Activated CD4-positive, alpha-beta memory T cell treated with anti-CD3 and anti-CD28 coated beads, Interleukin-2, amount 10 ng/mL, durations not matched to agents 7 days and 5 days (primary cell): ENCODE results near the gene CLECL1. TPM values are rescaled to one million over a fixed set of nuclear protein-coding genes. Genes with fewer than 3 reads are reported as not detected.

ENCODE experiments used
- CTCF ChIA-PET: fragments of 350-600 bp; sonication (Branson Sonifier 250); formaldehyde crosslinking; loops from one replicate; lab custom pipeline; 2021; ENCODE audit warnings: antibody characterized with exemption, inconsistent platforms; lab: Charles Lee
- POLR2A ChIA-PET: fragments of 350-600 bp; sonication (Branson Sonifier 250); formaldehyde crosslinking; loops from one replicate; lab custom pipeline; 2021; ENCODE audit warnings: antibody characterized with exemption; lab: Charles Lee
- DNase-seq: peaks from one replicate; pipeline ENCODE4 v3.0.0-alpha.2; 2020
- H3K27ac Mint-ChIP-seq: one replicate; pipeline ENCODE4 v1.8.0; 2021; ENCODE audit warnings: mild to moderate bottlenecking, mixed read lengths
- H3K27me3 Mint-ChIP-seq: one replicate; pipeline ENCODE4 v1.8.0; 2021; ENCODE audit warnings: mixed read lengths
- H3K36me3 Mint-ChIP-seq: one replicate; pipeline ENCODE4 v1.8.0; 2021; ENCODE audit warnings: low read depth, mixed read lengths
- H3K4me1 Mint-ChIP-seq: one replicate; pipeline ENCODE4 v1.8.0; 2021; ENCODE audit warnings: mixed read lengths
- H3K4me3 Mint-ChIP-seq: one replicate; pipeline ENCODE4 v1.8.0; 2021; ENCODE audit warnings: mild to moderate bottlenecking, mixed read lengths
- H3K9me3 Mint-ChIP-seq: one replicate; pipeline ENCODE4 v1.8.0; 2021; ENCODE audit warnings: mixed read lengths
- total RNA-seq, 2 experiments: library from RNA; stranded (reverse); gene quantifications; one replicate each; pipeline ENCODE4 v1.2.3, GENCODE V29; 2021

Gene CLECL1
- 10 to 100 TPM; 13.5 to 15.4 TPM for total RNA-seq

- no peak for DNase-seq
- Mint-ChIP-seq H3K4me1 (peaks cover 62% of the 10 kb centered on the region), H3K27ac (peak within 1 kb of the TSS; percentile 94), H3K27me3 (peaks cover 2% of the 10 kb centered on the region), H3K9me3 (peaks cover 3% of the 10 kb centered on the region), H3K4me3 (peak within 1 kb of the TSS; percentile 92), H3K36me3 (peaks cover 27% of the 10 kb centered on the region)
- CTCF ChIA-PET: interaction anchor here (2.4 kb wide), 1 partner anchor 10 kb away, joined by 13 read pairs; no protein-coding TSS in a partner anchor
- POLR2A ChIA-PET: interaction anchor here (1.0 to 5.3 kb wide), 10 partner anchors 9 to 136 kb away, joined by 3 to 67 read pairs (median 14); partner anchors contain the start of genes CD69, CLEC2B and CLEC2D
Measured at GRCh38 chr12:9732921-9733461, at the start of gene CLECL1. Gene CLECL1, minus strand, starts transcription at chr12:9733097.

GRCh38 chr12:9781360-9781759, 48.5 kb upstream of the CLECL1 start:
- H3K27me3 Mint-ChIP-seq: no peaks in the 10 kb centered on the region
- peaks cover 40% of the 10 kb centered on the region for H3K4me1 Mint-ChIP-seq
- H3K36me3 Mint-ChIP-seq: peaks cover 12% of the 10 kb centered on the region
- ChIA-PET CTCF (interaction anchor here (0.6 to 1.2 kb wide), 3 partner anchors 8 to 51 kb away, joined by 3 to 5 read pairs (median 3); no protein-coding TSS in a partner anchor), POLR2A (no interaction called here)
- no peak for DNase-seq
- H3K9me3 Mint-ChIP-seq: peaks cover 15% of the 10 kb centered on the region
- H3K27ac Mint-ChIP-seq: peak overlapping the region; percentile 17
- H3K4me3 Mint-ChIP-seq: no peak overlapping the region

GRCh38 chr12:9779209-9779608, 46.3 kb upstream of the CLECL1 start:
- Mint-ChIP-seq H3K4me1 (peaks cover 60% of the 10 kb centered on the region), H3K27me3 (no peaks in the 10 kb centered on the region), H3K36me3 (peaks cover 16% of the 10 kb centered on the region), H3K9me3 (peaks cover 15% of the 10 kb centered on the region), H3K4me3 (no peak overlapping the region), H3K27ac (no peak overlapping the region)
- POLR2A ChIA-PET: interaction anchor here (1.2 kb wide), 1 partner anchor 16 kb away, joined by 3 read pairs; no protein-coding TSS in a partner anchor
- CTCF ChIA-PET: interaction anchor here (0.7 to 1.4 kb wide), 3 partner anchors 16 to 36 kb away, joined by 3 to 5 read pairs (median 3); no protein-coding TSS in a partner anchor
- DNase-seq: no peak

- H3K4me1 Mint-ChIP-seq: peaks cover 84% of the 10 kb centered on the region
- no peaks in the 10 kb centered on the region for H3K27me3 Mint-ChIP-seq
- H3K9me3 Mint-ChIP-seq: peaks cover 12% of the 10 kb centered on the region
- H3K36me3 Mint-ChIP-seq: peaks cover 16% of the 10 kb centered on the region
- POLR2A ChIA-PET: interaction anchor here (1.7 to 12.8 kb wide), 3 partner anchors 8 to 20 kb away, joined by 3 to 196 read pairs (median 6); partner anchors contain the start of gene CD69
- no peak for DNase-seq
- no peak overlapping the region for H3K4me3 Mint-ChIP-seq
- peak overlapping the region; percentile 3 for H3K27ac Mint-ChIP-seq
- CTCF ChIA-PET: interaction anchor here (0.6 to 1.6 kb wide), 7 partner anchors 14 to 377 kb away, joined by 3 to 4 read pairs (median 3); no protein-coding TSS in a partner anchor
Measured at GRCh38 chr12:9776781-9777180, 43.9 kb upstream of the CLECL1 start.

- Mint-ChIP-seq H3K4me3 (peak overlapping the region; percentile 41), H3K27me3 (no peaks in the 10 kb centered on the region), H3K9me3 (no peaks in the 10 kb centered on the region), H3K27ac (peak overlapping the region; percentile 71), H3K36me3 (peaks cover 9% of the 10 kb centered on the region), H3K4me1 (peaks cover 83% of the 10 kb centered on the region)
- ChIA-PET POLR2A (interaction anchor here (0.9 to 12.8 kb wide), 6 partner anchors 17 to 103 kb away, joined by 3 to 196 read pairs (median 4); partner anchors contain the start of genes CD69 and CLEC2D), CTCF (interaction anchor here (0.8 to 1.5 kb wide), 5 partner anchors 8 to 65 kb away, joined by 3 to 6 read pairs (median 3); no protein-coding TSS in a partner anchor)
- DNase-seq: no peak
Measured at GRCh38 chr12:9773216-9773877, 40.5 kb upstream of the CLECL1 start.

- Mint-ChIP-seq H3K36me3 (peaks cover 41% of the 10 kb centered on the region), H3K9me3 (peaks cover 7% of the 10 kb centered on the region), H3K27ac (no peak overlapping the region), H3K27me3 (no peaks in the 10 kb centered on the region), H3K4me3 (no peak overlapping the region), H3K4me1 (peaks cover 54% of the 10 kb centered on the region)
- POLR2A ChIA-PET: interaction anchor here (0.7 to 17.4 kb wide), 8 partner anchors 9 to 113 kb away, joined by 3 to 812 read pairs (median 220); partner anchors contain the start of gene CLEC2B
- CTCF ChIA-PET: interaction anchor here (1.1 to 19.5 kb wide), 3 partner anchors 14 to 35 kb away, joined by 4 to 587 read pairs (median 93); no protein-coding TSS in a partner anchor
- DNase-seq: no peak
Measured at GRCh38 chr12:9763025-9763424, 30.1 kb upstream of the CLECL1 start.

GRCh38 chr12:9762369-9762768, 29.5 kb upstream of the CLECL1 start:
- Mint-ChIP-seq H3K4me3 (peak overlapping the region; percentile 46), H3K4me1 (peaks cover 49% of the 10 kb centered on the region), H3K9me3 (peaks cover 7% of the 10 kb centered on the region), H3K36me3 (peaks cover 47% of the 10 kb centered on the region), H3K27me3 (no peaks in the 10 kb centered on the region), H3K27ac (peak overlapping the region; percentile 86)
- DNase-seq: no peak
- POLR2A ChIA-PET: interaction anchor here (1.0 to 17.4 kb wide), 15 partner anchors 10 to 113 kb away, joined by 3 to 812 read pairs (median 107); partner anchors contain the start of genes CLEC2B, CLEC2D and CLECL1
- CTCF ChIA-PET: interaction anchor here (1.1 to 19.5 kb wide), 3 partner anchors 13 to 36 kb away, joined by 4 to 587 read pairs (median 93); no protein-coding TSS in a partner anchor

GRCh38 chr12:9761419-9761781, 28.5 kb upstream of the CLECL1 start:
- peaks cover 52% of the 10 kb centered on the region for H3K36me3 Mint-ChIP-seq
- peak overlapping the region; percentile 99 for H3K4me3 Mint-ChIP-seq
- peaks cover 7% of the 10 kb centered on the region for H3K9me3 Mint-ChIP-seq
- no peaks in the 10 kb centered on the region for H3K27me3 Mint-ChIP-seq
- no peak for DNase-seq
- POLR2A ChIA-PET: interaction anchor here (1.0 to 17.4 kb wide), 28 partner anchors 10 to 451 kb away, joined by 3 to 812 read pairs (median 7); partner anchors contain the start of genes CLEC2B, CLEC2D, CLECL1 and GABARAPL1
- H3K27ac Mint-ChIP-seq: peak overlapping the region; percentile 86
- CTCF ChIA-PET: interaction anchor here (0.6 to 19.5 kb wide), 4 partner anchors 12 to 37 kb away, joined by 3 to 587 read pairs (median 82); no protein-coding TSS in a partner anchor
- peaks cover 50% of the 10 kb centered on the region for H3K4me1 Mint-ChIP-seq

GRCh38 chr12:9760699-9761418, 28.0 kb upstream of the CLECL1 start, which contains the start of gene CD69:
Gene CD69, minus strand, starts transcription at chr12:9760901. Its CDS starts 81 bp downstream, at chr12:9760820.
- peaks cover 53% of the 10 kb centered on the region for H3K4me1 Mint-ChIP-seq

GRCh38 chr12:9760120-9760519, 27.2 kb upstream of the CLECL1 start:
- Mint-ChIP-seq H3K4me3 (peak overlapping the region; percentile 99), H3K9me3 (peaks cover 7% of the 10 kb centered on the region), H3K4me1 (peaks cover 52% of the 10 kb centered on the region), H3K36me3 (peaks cover 64% of the 10 kb centered on the region), H3K27me3 (no peaks in the 10 kb centered on the region), H3K27ac (peak overlapping the region; percentile 86)
- ChIA-PET POLR2A (interaction anchor here (0.7 to 17.4 kb wide), 27 partner anchors 9 to 852 kb away, joined by 3 to 812 read pairs (median 8); partner anchors contain the start of genes CLEC2B, CLEC2D, CLECL1 and GABARAPL1), CTCF (interaction anchor here (0.9 to 19.5 kb wide), 6 partner anchors 11 to 112 kb away, joined by 3 to 587 read pairs (median 37); no protein-coding TSS in a partner anchor)
- no peak for DNase-seq

More at GRCh38 chr12:9760699-9761418, 28.0 kb upstream of the CLECL1 start, which contains the start of gene CD69:
- Mint-ChIP-seq H3K27me3 (no peaks in the 10 kb centered on the region), H3K27ac (peak within 1 kb of the TSS; percentile 86), H3K9me3 (peaks cover 7% of the 10 kb centered on the region), H3K36me3 (peaks cover 57% of the 10 kb centered on the region), H3K4me3 (peak within 1 kb of the TSS; percentile 99)
- CTCF ChIA-PET: interaction anchor here (0.6 to 19.5 kb wide), 7 partner anchors 10 to 113 kb away, joined by 3 to 587 read pairs (median 3); no protein-coding TSS in a partner anchor
- POLR2A ChIA-PET: interaction anchor here (0.6 to 17.4 kb wide), 33 partner anchors 10 to 454 kb away, joined by 3 to 812 read pairs (median 5); partner anchors contain the start of genes CLEC2B, CLEC2D, CLECL1 and GABARAPL1
- DNase-seq: peak; percentile 88

GRCh38 chr12:9759694-9760093, 26.8 kb upstream of the CLECL1 start:
- ChIA-PET POLR2A (interaction anchor here (0.7 to 17.4 kb wide), 19 partner anchors 8 to 852 kb away, joined by 3 to 812 read pairs (median 19); partner anchors contain the start of genes CLEC2B, CLEC2D and CLECL1), CTCF (interaction anchor here (1.4 to 19.5 kb wide), 5 partner anchors 10 to 112 kb away, joined by 3 to 587 read pairs (median 71); no protein-coding TSS in a partner anchor)
- peaks cover 52% of the 10 kb centered on the region for H3K4me1 Mint-ChIP-seq
- peak overlapping the region; percentile 86 for H3K27ac Mint-ChIP-seq
- no peak for DNase-seq
- peak overlapping the region; percentile 99 for H3K4me3 Mint-ChIP-seq
- peaks cover 7% of the 10 kb centered on the region for H3K9me3 Mint-ChIP-seq
- no peaks in the 10 kb centered on the region for H3K27me3 Mint-ChIP-seq
- peaks cover 69% of the 10 kb centered on the region for H3K36me3 Mint-ChIP-seq
